ENCODE results near the gene NOTCH1. TPM values are rescaled to one million over a fixed set of nuclear protein-coding genes. Genes with fewer than 3 reads are reported as not detected.
A peak's percentile ranks its signal among the peaks of the same experiment; 100 is the strongest.

NOTCH1 gene
- total RNA-seq, 4 donors from 2014 or later, result 71.0 to 160 (median 114) TPM

DNA sequence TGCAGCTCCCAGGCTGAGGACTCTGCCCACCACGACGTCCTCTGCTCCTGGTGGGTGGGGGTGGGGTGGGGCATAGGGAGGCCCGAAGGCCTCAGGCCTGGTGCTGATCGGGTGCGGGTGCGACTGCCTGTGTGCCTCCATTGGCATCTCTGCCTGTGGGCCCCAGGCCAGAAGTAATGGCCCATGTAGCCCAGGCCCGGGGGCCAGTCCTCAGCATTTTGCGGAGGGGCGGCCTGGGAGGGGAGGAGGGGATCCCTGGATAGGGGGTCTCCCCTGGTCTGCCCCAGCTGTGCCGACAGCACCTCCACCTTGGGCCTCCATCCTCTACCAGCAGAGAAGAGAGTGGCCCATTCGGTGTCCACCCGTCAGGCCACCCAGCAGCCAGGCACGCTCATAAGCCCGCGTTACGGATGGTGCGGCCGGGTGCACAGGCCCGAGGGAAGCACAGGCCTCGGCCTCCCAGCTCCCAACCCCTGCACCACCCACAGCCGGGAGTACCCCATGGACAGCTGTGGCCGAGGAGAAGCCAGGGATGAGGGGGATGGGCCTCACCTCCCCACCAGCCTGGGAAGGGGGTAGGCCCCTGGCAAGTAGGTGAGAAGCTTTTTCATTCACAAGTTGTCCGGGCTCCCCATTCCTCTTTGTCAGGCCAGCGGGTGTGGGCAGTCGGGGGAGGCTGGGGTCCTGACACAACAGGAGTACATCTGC, 1.8 kb upstream of the NOTCH1 start:
- 26% methylated on average over 7 of the region's 25 CpGs for WGBS
- H3K4me1 ChIP-seq, result peaks cover 75% of the 10 kb centered on the region
- no peaks in the 10 kb centered on the region for H3K9me3 ChIP-seq
- H3K36me3 ChIP-seq, result no peaks in the 10 kb centered on the region
- no peaks in the 10 kb centered on the region for H3K27me3 ChIP-seq
- no peak for TF ChIP-seq EP300 (IDR thresholded peaks at IDR 0.05)
- no peak for TF ChIP-seq POLR2A (IDR thresholded peaks at IDR 0.05)
- no peak for TF ChIP-seq POLR2AphosphoS5 (IDR thresholded peaks at IDR 0.05)
- TF ChIP-seq, protein P1, sequence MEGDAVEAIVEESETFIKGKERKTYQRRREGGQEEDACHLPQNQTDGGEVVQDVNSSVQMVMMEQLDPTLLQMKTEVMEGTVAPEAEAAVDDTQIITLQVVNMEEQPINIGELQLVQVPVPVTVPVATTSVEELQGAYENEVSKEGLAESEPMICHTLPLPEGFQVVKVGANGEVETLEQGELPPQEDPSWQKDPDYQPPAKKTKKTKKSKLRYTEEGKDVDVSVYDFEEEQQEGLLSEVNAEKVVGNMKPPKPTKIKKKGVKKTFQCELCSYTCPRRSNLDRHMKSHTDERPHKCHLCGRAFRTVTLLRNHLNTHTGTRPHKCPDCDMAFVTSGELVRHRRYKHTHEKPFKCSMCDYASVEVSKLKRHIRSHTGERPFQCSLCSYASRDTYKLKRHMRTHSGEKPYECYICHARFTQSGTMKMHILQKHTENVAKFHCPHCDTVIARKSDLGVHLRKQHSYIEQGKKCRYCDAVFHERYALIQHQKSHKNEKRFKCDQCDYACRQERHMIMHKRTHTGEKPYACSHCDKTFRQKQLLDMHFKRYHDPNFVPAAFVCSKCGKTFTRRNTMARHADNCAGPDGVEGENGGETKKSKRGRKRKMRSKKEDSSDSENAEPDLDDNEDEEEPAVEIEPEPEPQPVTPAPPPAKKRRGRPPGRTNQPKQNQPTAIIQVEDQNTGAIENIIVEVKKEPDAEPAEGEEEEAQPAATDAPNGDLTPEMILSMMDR (IDR thresholded peaks at IDR 0.05), result no peak
- DNase-seq (ENCODE audit: low spot score in 2 of 2), result no peak
- peak overlapping the region; percentile 97 for H3K27ac ChIP-seq
- no peak overlapping the region for H3K4me3 ChIP-seq

DNA sequence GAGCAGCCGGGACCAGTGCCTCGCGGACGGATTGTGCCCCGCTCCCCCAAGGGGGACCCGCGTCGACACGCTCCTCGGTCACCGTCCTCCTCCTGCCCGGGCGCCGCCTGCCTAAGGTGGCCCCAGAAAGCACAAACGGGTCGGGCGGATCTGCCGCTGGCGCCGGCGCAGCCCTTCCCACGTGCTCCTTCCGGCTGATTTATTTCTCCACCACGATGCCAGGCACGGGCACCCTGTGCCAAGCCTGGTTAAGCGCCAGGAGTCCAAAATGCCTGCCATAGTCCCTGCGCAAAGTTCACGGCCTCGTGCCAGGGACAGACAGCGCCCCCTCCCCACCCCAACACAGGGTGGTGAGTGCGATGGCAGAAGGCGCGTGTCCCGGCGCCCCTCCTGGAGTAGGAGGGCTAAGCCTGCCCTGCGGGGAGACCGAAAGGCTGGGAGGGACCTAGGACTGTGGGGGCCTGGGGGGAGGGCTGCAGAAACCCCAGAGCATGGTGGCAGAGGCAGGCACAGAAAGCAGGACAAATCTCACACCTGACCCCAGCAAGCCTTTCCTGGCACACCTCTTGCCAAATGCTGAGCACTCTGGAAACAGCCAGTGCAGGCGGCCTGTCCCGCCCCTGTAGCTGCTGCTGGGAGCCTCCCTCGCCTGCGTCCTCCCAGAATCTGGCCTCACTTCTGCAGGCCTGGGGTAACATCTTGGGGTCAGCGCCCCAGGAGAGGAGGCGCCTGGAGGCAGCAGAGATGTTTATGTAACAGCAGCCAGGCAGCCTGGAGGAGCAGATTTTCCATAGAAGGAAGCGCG, 1.1 kb upstream of the NOTCH1 start:
- peak; percentile 85 to 88 for DNase-seq (ENCODE audit: low spot score in 2 of 2)
- Histone ChIP-seq H3K36me3 (no peaks in the 10 kb centered on the region), H3K27ac (peak overlapping the region; percentile 97), H3K9me3 (no peaks in the 10 kb centered on the region), H3K4me3 (peak overlapping the region; percentile 85), H3K4me1 (peaks cover 72% of the 10 kb centered on the region), H3K27me3 (no peaks in the 10 kb centered on the region)
- WGBS, result 23% methylated on average over 6 of the region's 45 CpGs
- TF ChIP-seq POLR2A (IDR thresholded peaks at IDR 0.05) (no peak), POLR2AphosphoS5 (IDR thresholded peaks at IDR 0.05) (peak in 1 of 3 donors; percentile 64)
- TF ChIP-seq, protein P1 (IDR thresholded peaks at IDR 0.05), result no peak

DNA sequence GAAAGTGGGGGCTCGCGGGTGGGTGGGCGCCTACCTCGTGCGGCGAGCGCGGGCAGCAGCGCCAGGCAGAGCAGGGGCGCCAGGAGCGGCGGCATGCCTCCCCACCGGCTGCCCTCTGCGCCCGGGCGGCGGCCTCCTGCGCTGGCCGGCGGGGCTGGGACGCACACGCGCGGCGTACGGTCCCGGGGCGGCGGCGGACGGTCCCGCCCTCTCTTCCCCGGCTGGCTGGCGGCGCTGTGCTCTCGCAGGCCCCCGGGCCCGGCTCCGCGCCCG, 220 bp downstream of the NOTCH1 start:
- peak overlapping the region; percentile 97 for H3K27ac ChIP-seq
- H3K36me3 ChIP-seq, result no peaks in the 10 kb centered on the region
- H3K4me3 ChIP-seq, result peak overlapping the region; percentile 85
- no peak for DNase-seq (ENCODE audit: low spot score in 2 of 2)
- TF ChIP-seq POLR2AphosphoS5 (IDR thresholded peaks at IDR 0.05) (no peak), EP300 (IDR thresholded peaks at IDR 0.05) (no peak), POLR2A (IDR thresholded peaks at IDR 0.05) (peak in 1 of 2 donors; percentile 25)
- TF ChIP-seq, protein P1 (IDR thresholded peaks at IDR 0.05), result no peak
- H3K27me3 ChIP-seq, result no peaks in the 10 kb centered on the region
- peaks cover 67% of the 10 kb centered on the region for H3K4me1 ChIP-seq
- no peaks in the 10 kb centered on the region for H3K9me3 ChIP-seq
- WGBS, result no CpG with 5 or more reads among the region's 41 CpGs

DNA sequence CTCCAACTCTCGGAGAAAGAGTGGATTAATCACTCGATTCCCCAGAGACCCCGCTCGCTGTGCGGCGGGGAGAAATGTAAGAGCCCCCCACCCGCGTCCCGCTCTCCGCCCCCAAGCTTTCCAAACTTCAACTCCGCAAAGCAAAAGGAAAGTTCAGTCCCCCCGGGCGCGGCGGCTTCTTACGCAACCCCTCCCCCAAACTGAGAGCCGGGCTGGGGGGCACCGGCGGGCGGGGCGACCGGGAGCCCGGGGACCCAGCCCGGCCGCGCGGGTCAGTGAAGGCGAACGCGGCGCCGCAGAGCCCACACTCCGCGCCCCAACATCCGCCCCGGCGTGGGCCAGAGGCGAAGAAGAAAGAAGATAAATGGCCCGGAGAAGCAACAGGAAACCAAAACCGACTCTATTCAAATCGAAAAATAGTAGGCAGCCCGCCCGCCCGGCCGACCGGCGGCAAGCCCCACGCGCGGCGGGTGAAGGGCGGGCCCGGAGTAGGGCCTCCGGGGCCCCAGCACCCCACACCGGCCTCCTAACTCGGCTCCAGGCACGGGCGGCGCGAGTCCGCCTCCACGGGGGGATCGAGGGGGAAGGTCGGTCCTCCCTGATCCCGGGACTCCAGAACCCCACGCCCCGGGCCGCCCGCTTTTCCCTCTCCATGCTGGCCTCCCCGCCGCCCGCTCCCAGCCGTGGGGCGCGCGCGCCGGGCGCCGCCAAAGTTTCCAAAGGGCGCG, 720 bp downstream of the NOTCH1 start:
- no peak for DNase-seq (ENCODE audit: low spot score in 2 of 2)
- Histone ChIP-seq H3K9me3 (no peaks in the 10 kb centered on the region), H3K4me1 (peaks cover 67% of the 10 kb centered on the region), H3K4me3 (peak overlapping the region; percentile 85), H3K36me3 (no peaks in the 10 kb centered on the region), H3K27me3 (no peaks in the 10 kb centered on the region), H3K27ac (peak overlapping the region; percentile 97)
- no peak for TF ChIP-seq EP300 (IDR thresholded peaks at IDR 0.05)
- TF ChIP-seq, protein P1 (IDR thresholded peaks at IDR 0.05), result no peak
- TF ChIP-seq POLR2AphosphoS5 (IDR thresholded peaks at IDR 0.05), result no peak
- no peak for TF ChIP-seq POLR2A (IDR thresholded peaks at IDR 0.05)
- WGBS, result 0% methylated on average over 21 of the region's 82 CpGs

DNA sequence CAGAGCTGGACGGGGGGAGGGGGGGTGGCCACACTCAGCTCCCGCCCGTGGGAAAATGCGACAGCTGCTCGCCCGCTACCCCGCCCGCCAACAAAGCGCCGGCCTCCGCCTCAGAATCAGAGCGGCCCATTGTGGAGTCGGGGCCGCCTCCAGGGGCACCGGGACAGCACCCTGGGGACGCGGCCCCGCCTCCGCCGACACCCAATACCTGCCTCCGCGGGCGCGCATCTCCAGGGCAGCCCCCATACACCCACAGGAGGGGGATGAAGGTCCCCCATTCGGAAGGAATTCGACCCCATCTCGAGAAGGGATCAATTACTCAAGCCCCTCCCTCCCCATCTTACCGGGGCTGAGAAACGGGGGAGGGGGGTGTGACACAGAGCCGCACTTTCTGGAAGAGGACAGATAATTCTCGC, 1.3 kb downstream of the NOTCH1 start:
- H3K27ac ChIP-seq, result peak overlapping the region; percentile 97
- no peaks in the 10 kb centered on the region for H3K27me3 ChIP-seq
- H3K9me3 ChIP-seq, result no peaks in the 10 kb centered on the region
- 0% methylated on average over 6 of the region's 31 CpGs for WGBS
- H3K4me1 ChIP-seq, result peaks cover 69% of the 10 kb centered on the region
- TF ChIP-seq, protein P1 (IDR thresholded peaks at IDR 0.05), result no peak
- TF ChIP-seq EP300 (IDR thresholded peaks at IDR 0.05) (no peak), POLR2A (IDR thresholded peaks at IDR 0.05) (no peak), POLR2AphosphoS5 (IDR thresholded peaks at IDR 0.05) (no peak)
- H3K4me3 ChIP-seq, result peak overlapping the region; percentile 85
- no peaks in the 10 kb centered on the region for H3K36me3 ChIP-seq
- DNase-seq (ENCODE audit: low spot score in 2 of 2), result no peak
